ENCODE data around the gene PTPN13.
A peak's percentile ranks its signal among the peaks of the same experiment; 100 is the strongest.
"Not testable (repeated sequence)": the region's sequence is repeated elsewhere in the genome, so short reads cannot be mapped to it uniquely, and the experiment has no call there.

PTPN13 gene

GRCh38 chr4:86644892-86645291 lies 50.8 kb downstream of the PTPN13 start:
- H3K4me1 Mint-ChIP-seq = no peaks in the 10 kb centered on the region
- H3K36me3 Mint-ChIP-seq = no peaks in the 10 kb centered on the region
- DNase-seq = no peak
- no peaks in the 10 kb centered on the region for H3K27me3 Mint-ChIP-seq
- no peak overlapping the region for H3K27ac Mint-ChIP-seq
- H3K9me3 Mint-ChIP-seq = no peaks in the 10 kb centered on the region
- CTCF ChIA-PET = interaction anchor here (0.6 kb wide), 1 partner anchor 8 kb away, joined by 3 read pairs; no protein-coding TSS in a partner anchor
- no peak overlapping the region for H3K4me3 Mint-ChIP-seq

- H3K4me3 Mint-ChIP-seq = no peak overlapping the region
- CTCF ChIA-PET = interaction anchor here (0.7 kb wide), 1 partner anchor 8 kb away, joined by 3 read pairs; no protein-coding TSS in a partner anchor
- no peaks in the 10 kb centered on the region for H3K36me3 Mint-ChIP-seq
- no peak overlapping the region for H3K27ac Mint-ChIP-seq
- peaks cover 5% of the 10 kb centered on the region for H3K9me3 Mint-ChIP-seq
- H3K4me1 Mint-ChIP-seq = no peaks in the 10 kb centered on the region
- H3K27me3 Mint-ChIP-seq = no peaks in the 10 kb centered on the region
- no peak for DNase-seq
Measured at GRCh38 chr4:86652332-86652932, 58.3 kb downstream of the PTPN13 start.

GRCh38 chr4:86653237-86653865 lies 59.2 kb downstream of the PTPN13 start:
- Mint-ChIP-seq H3K27me3 (no peaks in the 10 kb centered on the region), H3K4me3 (no peak overlapping the region), H3K27ac (no peak overlapping the region), H3K9me3 (peaks cover 5% of the 10 kb centered on the region), H3K4me1 (no peaks in the 10 kb centered on the region), H3K36me3 (no peaks in the 10 kb centered on the region)
- DNase-seq = peak; percentile 24
- CTCF ChIA-PET = interaction anchor here (0.7 to 1.3 kb wide), 3 partner anchors 8 to 234 kb away, joined by 3 to 6 read pairs (median 3); no protein-coding TSS in a partner anchor

GRCh38 chr4:86656781-86657180 lies 62.7 kb downstream of the PTPN13 start:
- H3K4me1 Mint-ChIP-seq, H3K27ac Mint-ChIP-seq, CTCF ChIA-PET, H3K27me3 Mint-ChIP-seq, H3K36me3 Mint-ChIP-seq, DNase-seq, H3K9me3 Mint-ChIP-seq, H3K4me3 Mint-ChIP-seq: not testable (repeated sequence)

GRCh38 chr4:86657382-86657781 lies 63.3 kb downstream of the PTPN13 start:
- DNase-seq = no peak
- Mint-ChIP-seq H3K27ac (no peak overlapping the region), H3K4me1 (no peaks in the 10 kb centered on the region), H3K9me3 (peaks cover 5% of the 10 kb centered on the region), H3K36me3 (no peaks in the 10 kb centered on the region), H3K27me3 (no peaks in the 10 kb centered on the region), H3K4me3 (no peak overlapping the region)
- CTCF ChIA-PET = no interaction called here

GRCh38 chr4:86657910-86658309 lies 63.8 kb downstream of the PTPN13 start:
- H3K27ac Mint-ChIP-seq = no peak overlapping the region
- CTCF ChIA-PET = no interaction called here
- no peaks in the 10 kb centered on the region for H3K36me3 Mint-ChIP-seq
- H3K4me3 Mint-ChIP-seq = no peak overlapping the region
- no peak for DNase-seq
- H3K27me3 Mint-ChIP-seq = no peaks in the 10 kb centered on the region
- peaks cover 2% of the 10 kb centered on the region for H3K9me3 Mint-ChIP-seq
- no peaks in the 10 kb centered on the region for H3K4me1 Mint-ChIP-seq

- CTCF ChIA-PET = no interaction called here
Measured at GRCh38 chr4:86660401-86660800, 66.3 kb downstream of the PTPN13 start.

GRCh38 chr4:86661006-86661405 lies 66.9 kb downstream of the PTPN13 start:
- no peaks in the 10 kb centered on the region for H3K27me3 Mint-ChIP-seq

More at GRCh38 chr4:86660401-86660800, 66.3 kb downstream of the PTPN13 start:
- Mint-ChIP-seq H3K9me3 (no peaks in the 10 kb centered on the region), H3K4me1 (no peaks in the 10 kb centered on the region), H3K27ac (no peak overlapping the region), H3K27me3 (no peaks in the 10 kb centered on the region), H3K36me3 (no peaks in the 10 kb centered on the region), H3K4me3 (no peak overlapping the region)
- no peak for DNase-seq

GRCh38 chr4:86661418-86661817 lies 67.3 kb downstream of the PTPN13 start:
- no peaks in the 10 kb centered on the region for H3K27me3 Mint-ChIP-seq
- no peaks in the 10 kb centered on the region for H3K4me1 Mint-ChIP-seq
- H3K27ac Mint-ChIP-seq = no peak overlapping the region
- H3K9me3 Mint-ChIP-seq = no peaks in the 10 kb centered on the region
- CTCF ChIA-PET = no interaction called here
- no peaks in the 10 kb centered on the region for H3K36me3 Mint-ChIP-seq
- DNase-seq = no peak
- H3K4me3 Mint-ChIP-seq = no peak overlapping the region

More at GRCh38 chr4:86661006-86661405, 66.9 kb downstream of the PTPN13 start:
- CTCF ChIA-PET = no interaction called here
- Mint-ChIP-seq H3K4me3 (no peak overlapping the region), H3K4me1 (no peaks in the 10 kb centered on the region), H3K9me3 (no peaks in the 10 kb centered on the region), H3K36me3 (no peaks in the 10 kb centered on the region), H3K27ac (no peak overlapping the region)
- DNase-seq = no peak

- Mint-ChIP-seq H3K27me3 (no peaks in the 10 kb centered on the region), H3K4me3 (no peak overlapping the region), H3K9me3 (no peaks in the 10 kb centered on the region), H3K4me1 (no peaks in the 10 kb centered on the region), H3K36me3 (no peaks in the 10 kb centered on the region), H3K27ac (no peak overlapping the region)
- DNase-seq = no peak
- CTCF ChIA-PET = no interaction called here
Measured at GRCh38 chr4:86664959-86665358, 70.8 kb downstream of the PTPN13 start.

- no peak overlapping the region for H3K4me3 Mint-ChIP-seq
- H3K36me3 Mint-ChIP-seq = no peaks in the 10 kb centered on the region
- CTCF ChIA-PET = no interaction called here
- H3K27me3 Mint-ChIP-seq = no peaks in the 10 kb centered on the region
- no peaks in the 10 kb centered on the region for H3K4me1 Mint-ChIP-seq
- no peak overlapping the region for H3K27ac Mint-ChIP-seq
- DNase-seq = no peak
- no peaks in the 10 kb centered on the region for H3K9me3 Mint-ChIP-seq
Measured at GRCh38 chr4:86670298-86670697, 76.2 kb downstream of the PTPN13 start.

GRCh38 chr4:86670756-86671155 lies 76.6 kb downstream of the PTPN13 start:
- Mint-ChIP-seq H3K27ac (no peak overlapping the region), H3K9me3 (no peaks in the 10 kb centered on the region), H3K4me3 (no peak overlapping the region), H3K4me1 (no peaks in the 10 kb centered on the region), H3K27me3 (no peaks in the 10 kb centered on the region), H3K36me3 (no peaks in the 10 kb centered on the region)
- no peak for DNase-seq
- CTCF ChIA-PET = no interaction called here

GRCh38 chr4:86675548-86675947 lies 81.4 kb downstream of the PTPN13 start:
- no peaks in the 10 kb centered on the region for H3K36me3 Mint-ChIP-seq
- CTCF ChIA-PET = no interaction called here

GRCh38 chr4:86678796-86679195 lies 84.7 kb downstream of the PTPN13 start:
- Mint-ChIP-seq H3K36me3 (no peaks in the 10 kb centered on the region), H3K9me3 (no peaks in the 10 kb centered on the region), H3K4me1 (no peaks in the 10 kb centered on the region), H3K27ac (no peak overlapping the region), H3K4me3 (no peak overlapping the region), H3K27me3 (no peaks in the 10 kb centered on the region)
- DNase-seq = no peak
- CTCF ChIA-PET = interaction anchor here (1.1 to 1.3 kb wide), 2 partner anchors 122 to 180 kb away, joined by 3 to 5 read pairs; no protein-coding TSS in a partner anchor

More at GRCh38 chr4:86675548-86675947, 81.4 kb downstream of the PTPN13 start:
- no peak for DNase-seq
- Mint-ChIP-seq H3K27ac (no peak overlapping the region), H3K9me3 (no peaks in the 10 kb centered on the region), H3K27me3 (no peaks in the 10 kb centered on the region), H3K4me1 (no peaks in the 10 kb centered on the region), H3K4me3 (no peak overlapping the region)

- Mint-ChIP-seq H3K27ac (no peak overlapping the region), H3K4me1 (no peaks in the 10 kb centered on the region), H3K27me3 (no peaks in the 10 kb centered on the region), H3K4me3 (no peak overlapping the region), H3K9me3 (no peaks in the 10 kb centered on the region), H3K36me3 (no peaks in the 10 kb centered on the region)
- no peak for DNase-seq
- CTCF ChIA-PET = interaction anchor here (1.1 to 1.3 kb wide), 2 partner anchors 121 to 181 kb away, joined by 3 to 5 read pairs; no protein-coding TSS in a partner anchor
Measured at GRCh38 chr4:86679441-86679840, 85.3 kb downstream of the PTPN13 start.

Measured in activated naive CD4-positive, alpha-beta T cell treated with anti-CD3 and anti-CD28 coated beads, Interleukin-2, amount 10 ng/mL, durations not matched to agents 7 days and 5 days (primary cell).